IMR-90 (cell line): ENCODE results near the gene PPFIBP2. TPM values are rescaled to one million over a fixed set of nuclear protein-coding genes. Genes with fewer than 3 reads are reported as not detected.

ENCODE experiments used
- ATAC-seq: fragments of 200-7000 bp; cut with Tn5 transposase; 2 replicates; pipeline ENCODE4 v1.9.1; 2020; ENCODE audit warnings: low read depth, mild to moderate bottlenecking, moderate library complexity
- BruUV-seq: library from RNA; stranded (reverse); fragments of 400-500 nt; replicated peaks from 2 replicates; lab custom pipeline; 2021; lab: Mats Ljungman, UMichigan
- CTCF ChIA-PET: fragments of 300-600 bp; formaldehyde crosslinking; extraction: SDS; loops from one replicate; lab custom pipeline; 2021; ENCODE audit warnings: antibody characterized with exemption; lab: Yijun Ruan, JAX
- POLR2A ChIA-PET: fragments of 300-600 bp; sonication (Branson Sonifier 250); formaldehyde crosslinking; loops from one replicate; lab custom pipeline; 2022; ENCODE audit warnings: antibody characterized with exemption; ENCODE audit not compliant: unreplicated experiment; lab: Charles Lee
- DNase-seq: peaks from one replicate; pipeline ENCODE4 v3.0.0; 2013
- H2AFZ ChIP-seq: replicated peaks from 2 replicates; pipeline ENCODE3; 2013; ENCODE audit warnings: low read length, mild to moderate bottlenecking; ENCODE audit not compliant: poor library complexity
- H2AK5ac ChIP-seq: 2 replicates; pipeline ENCODE4 v1.6.1; 2013; ENCODE audit warnings: low read depth, low read length, inconsistent platforms
- H2AK9ac ChIP-seq: replicated peaks from 2 replicates; pipeline ENCODE3; 2013; ENCODE audit warnings: mild to moderate bottlenecking, low read depth, low read length, moderate library complexity; ENCODE audit not compliant: poor library complexity
- H2BK120ac ChIP-seq: 2 replicates; pipeline ENCODE4 v1.6.1; 2013; ENCODE audit warnings: low read depth, low read length, inconsistent platforms
- H2BK15ac ChIP-seq: 3 replicates; pipeline ENCODE4 v1.6.1; 2013; ENCODE audit warnings: low read depth, low read length, inconsistent platforms
- H2BK20ac ChIP-seq: 2 replicates; pipeline ENCODE4 v1.6.1; 2013; ENCODE audit warnings: low read depth, mild to moderate bottlenecking, inconsistent platforms, low read length, moderate library complexity
- H2BK5ac ChIP-seq: 2 replicates; pipeline ENCODE4 v1.6.1; 2013; ENCODE audit warnings: mild to moderate bottlenecking, low read depth, low read length, inconsistent platforms; ENCODE audit not compliant: poor library complexity, severe bottlenecking
- H3K14ac ChIP-seq: replicated peaks from 2 replicates; pipeline ENCODE4 v1.6.1; 2013; ENCODE audit warnings: low read depth, low read length, inconsistent platforms
- H3K18ac ChIP-seq: 2 replicates; pipeline ENCODE4 v1.6.1; 2013; ENCODE audit warnings: low read depth, low read length, control low read depth
- H3K23ac ChIP-seq: 2 replicates; pipeline ENCODE4 v1.6.1; 2013; ENCODE audit warnings: low read depth, low read length, inconsistent platforms
- H3K27ac ChIP-seq: 2 replicates; pipeline ENCODE4 v1.5.1; 2013; ENCODE audit warnings: mild to moderate bottlenecking, control low read depth, low read length; ENCODE audit not compliant: insufficient read depth
- H3K27me3 ChIP-seq: 2 replicates; pipeline ENCODE4 v1.6.1; 2013; ENCODE audit warnings: low read length; ENCODE audit not compliant: control insufficient read depth, insufficient read depth
- H3K36me3 ChIP-seq: 2 replicates; pipeline ENCODE4 v1.6.1; 2013; ENCODE audit warnings: low read length, mixed read lengths; ENCODE audit not compliant: control insufficient read depth, insufficient read depth
- H3K4ac ChIP-seq: 2 replicates; pipeline ENCODE4 v1.6.1; 2013; ENCODE audit warnings: low read depth, low read length, inconsistent platforms
- H3K4me1 ChIP-seq: 2 replicates; pipeline ENCODE4 v1.6.1; 2013; ENCODE audit warnings: low read length, mixed read lengths; ENCODE audit not compliant: control insufficient read depth, insufficient read depth
- H3K4me2 ChIP-seq: 2 replicates; pipeline ENCODE4 v1.6.1; 2013; ENCODE audit warnings: low read depth, mild to moderate bottlenecking, control low read depth, low read length, moderate library complexity
- H3K4me3 ChIP-seq: 2 replicates; pipeline ENCODE4 v1.5.1; 2013; ENCODE audit warnings: low read depth, mild to moderate bottlenecking, control low read depth, low read length, moderate library complexity; ENCODE audit not compliant: insufficient read depth
- H3K56ac ChIP-seq: 2 replicates; pipeline ENCODE4 v1.6.1; 2013; ENCODE audit warnings: low read length, inconsistent platforms; ENCODE audit not compliant: insufficient read depth; ENCODE audit errors: extremely low read depth
- H3K79me1 ChIP-seq, 2 experiments: 2 replicates each; pipeline ENCODE4 v1.6.1; 2013; ENCODE audit warnings: low read length in 2 of 2, inconsistent platforms in 1 of 2, low read depth in 1 of 2
- H3K9ac ChIP-seq: 2 replicates; pipeline ENCODE4 v1.6.1; 2013; ENCODE audit warnings: low read depth, low read length, control low read depth
- H3K9me1 ChIP-seq: 2 replicates; pipeline ENCODE4 v1.6.1; 2013; ENCODE audit warnings: low read length, inconsistent platforms; ENCODE audit not compliant: insufficient read depth
- H3K9me3 ChIP-seq: 2 replicates; pipeline ENCODE4 v1.6.1; 2013; ENCODE audit warnings: low read length; ENCODE audit not compliant: control insufficient read depth, insufficient read depth
- H4K20me1 ChIP-seq: 2 replicates; pipeline ENCODE4 v1.6.1; 2013; ENCODE audit warnings: low read length, inconsistent platforms; ENCODE audit not compliant: insufficient read depth
- H4K5ac ChIP-seq: 2 replicates; pipeline ENCODE4 v1.6.1; 2013; ENCODE audit warnings: mild to moderate bottlenecking, low read depth, low read length, control low read depth
- H4K8ac ChIP-seq, 2 experiments: 2 replicates each; pipeline ENCODE4 v1.6.1; 2013; ENCODE audit warnings: low read depth in 2 of 2, low read length in 2 of 2, control low read depth in 1 of 2, inconsistent platforms in 1 of 2
- H4K91ac ChIP-seq: 2 replicates; pipeline ENCODE4 v1.6.1; 2013; ENCODE audit warnings: low read depth, low read length, inconsistent platforms; ENCODE audit not compliant: insufficient read depth
- CEBPB ChIP-seq: IDR thresholded peaks from 2 replicates; pipeline ENCODE4 v1.6.1; 2012; ENCODE audit warnings: low read depth, low read length, improper control_type of control experiment
- CHD1 ChIP-seq: IDR thresholded peaks from 2 replicates; pipeline ENCODE4 v1.6.1; 2012; ENCODE audit warnings: low read depth, low read length, improper control_type of control experiment
- CTCF ChIP-seq: conservative IDR thresholded peaks from 2 replicates; pipeline ENCODE4 v1.5.1; 2012; ENCODE audit warnings: mild to moderate bottlenecking, low read depth, low read length, improper control_type of control experiment
- ELK1 ChIP-seq: fragments of 150-350 bp; IDR thresholded peaks from 2 replicates; pipeline ENCODE4 v1.6.1; 2016; ENCODE audit warnings: low read depth, mild to moderate bottlenecking, low read length, moderate library complexity, borderline replicate concordance
- FOS ChIP-seq: fragments of 150-350 bp; IDR thresholded peaks from 2 replicates; pipeline ENCODE4 v1.6.1; 2016; ENCODE audit warnings: low read depth, low read length
- MAFK ChIP-seq: IDR thresholded peaks from 2 replicates; pipeline ENCODE4 v1.6.1; 2012; ENCODE audit warnings: low read depth, low read length, improper control_type of control experiment
- MAZ ChIP-seq: IDR thresholded peaks from 2 replicates; pipeline ENCODE4 v1.6.1; 2012; ENCODE audit warnings: low read depth, mild to moderate bottlenecking, low read length, improper control_type of control experiment, moderate library complexity, borderline replicate concordance
- MXI1 ChIP-seq: IDR thresholded peaks from 2 replicates; pipeline ENCODE4 v1.6.1; 2012; ENCODE audit warnings: low read depth, mild to moderate bottlenecking, low read length, moderate library complexity, borderline replicate concordance
- NFE2L2 ChIP-seq: fragments of 150-350 bp; IDR thresholded peaks from 2 replicates; pipeline ENCODE4 v1.6.1; 2016; ENCODE audit warnings: low read depth, mild to moderate bottlenecking, low read length
- POLR2A ChIP-seq: IDR thresholded peaks from 2 replicates; pipeline ENCODE4 v1.6.1; 2012; ENCODE audit warnings: mild to moderate bottlenecking, low read depth, low read length
- RAD21 ChIP-seq: IDR thresholded peaks from 2 replicates; pipeline ENCODE4 v1.6.1; 2012; ENCODE audit warnings: low read length, improper control_type of control experiment
- RFX5 ChIP-seq: IDR thresholded peaks from 2 replicates; pipeline ENCODE4 v1.8.0; 2012; ENCODE audit warnings: low read depth, mild to moderate bottlenecking, low read length, moderate library complexity
- SMC3 ChIP-seq: fragments of 150-350 bp; IDR thresholded peaks from 2 replicates; pipeline ENCODE4 v1.6.1; 2016; ENCODE audit warnings: low read depth, mild to moderate bottlenecking, antibody characterized with exemption, low read length, moderate library complexity
- USF2 ChIP-seq: fragments of 150-350 bp; IDR thresholded peaks from 2 replicates; pipeline ENCODE4 v1.6.1; 2017; ENCODE audit warnings: mild to moderate bottlenecking, antibody characterized with exemption, low read length, low read depth
- WGBS, 2 experiments: methylation state at CpG; one replicate each; pipeline versions ENCODE4 v1.1.5 to v1.1.7; 2013; ENCODE audit warnings: missing lambda C conversion rate in 2 of 2; ENCODE audit not compliant: insufficient read length in 1 of 2; ENCODE audit errors: extremely low coverage in 2 of 2; 5-methylcytosine and 5-hydroxymethylcytosine counted together
- dilution Hi-C: fragments of 300-500 bp; cut with HindIII; formaldehyde crosslinking; loops from one replicate; pipeline ENCODE4 v1.14.3; 2018; ENCODE audit warnings: low sequenced_read_pairs; ENCODE audit not compliant: unreplicated experiment
- in situ Hi-C: fragments of 300-500 bp; cut with MboI; formaldehyde crosslinking; loops from 3 replicates; pipeline ENCODE4 v1.14.3; 2019; ENCODE audit warnings: low sequenced_read_pairs, inconsistent platforms, mixed read lengths
- intact Hi-C: fragments of 100-400 bp; cut with micrococcal nuclease; formaldehyde crosslinking; loops from 2 replicates; pipeline ENCODE4 v1.10.0; 2022
- polyA plus RNA-seq, 3 experiments: library from polyadenylated mRNA; depleted of rRNA; stranded (reverse); fragments of >200 nt; gene quantifications; 2 replicates each; pipeline ENCODE4 v1.2.3, GENCODE V29; 2012; ENCODE audit warnings: low replicate concordance in 1 of 3
- total RNA-seq: library from RNA; depleted of rRNA; stranded (reverse); fragments of >200 nt; gene quantifications from 2 replicates; pipeline ENCODE4 v1.2.3, GENCODE V29; 2012

PPFIBP2 gene
- total and polyA plus RNA-seq, 2 of the 4 experiments (the other 2 are of a cell fraction), result 6.0 to 11.8 TPM

- Histone ChIP-seq H2AFZ (no peak overlapping the region), H3K14ac (no peak overlapping the region), H3K9me3 (no peaks in the 10 kb centered on the region), H4K8ac (no peak overlapping the region), H3K27ac (no peak overlapping the region), H3K9me1 (no peaks in the 10 kb centered on the region), H2BK20ac (no peak overlapping the region), H3K4ac (no peak overlapping the region), H4K20me1 (no peaks in the 10 kb centered on the region), H3K23ac (no peak overlapping the region), H3K4me2 (no peak overlapping the region), H2BK15ac (no peak overlapping the region), H3K27me3 (peaks cover 23% of the 10 kb centered on the region), H4K91ac (no peak overlapping the region), H3K4me3 (no peak overlapping the region), H3K79me1 (no peaks in the 10 kb centered on the region), H2AK5ac (no peak overlapping the region), H3K56ac (no peak overlapping the region), H2AK9ac (no peak overlapping the region), H2BK120ac (no peak overlapping the region), H3K36me3 (no peaks in the 10 kb centered on the region), H3K18ac (no peak overlapping the region), H3K4me1 (peaks cover 4% of the 10 kb centered on the region), H2BK5ac (no peak overlapping the region), H3K9ac (no peak overlapping the region), H4K5ac (no peak overlapping the region)
- BruUV-seq, result no TSS peak
- WGBS, 2 experiments, result no CpG with 5 or more reads among the region's 1 CpG
- ChIA-PET CTCF (no interaction called here), POLR2A (interaction anchor here (0.7 kb wide), 1 partner anchor 10 kb away, joined by 3 read pairs; no protein-coding TSS in a partner anchor)
- in situ Hi-C loops, result loop anchor here (25.0 kb wide), 2 partner anchors 320 to 420 kb away; partner anchors contain the start of gene EIF3F
- DNase-seq, result no peak
- intact Hi-C loops, result no loop called here
- TF ChIP-seq ELK1 (no peak), USF2 (no peak), MAFK (no peak), RFX5 (no peak), SMC3 (no peak), CHD1 (no peak), FOS (no peak), CEBPB (no peak), NFE2L2 (no peak), CTCF (no peak), POLR2A (no peak), MXI1 (no peak), RAD21 (no peak), MAZ (no peak)
- no peak for ATAC-seq
- dilution Hi-C loops, result no loop called here
Measured at GRCh38 chr11:7567311-7567710, 53.5 kb downstream of the PPFIBP2 start.
